ENCODE results near the gene SMARCB1.
A peak's percentile ranks its signal among the peaks of the same experiment; 100 is the strongest.

GRCh38 chr22:23786752-23787599 is at the start of gene SMARCB1:
- TF ChIP-seq CTCF (conservative IDR thresholded peaks at IDR 0.05; ENCODE audit: low read depth in 2 of 2) (no peak), POLR2AphosphoS5 (IDR thresholded peaks at IDR 0.05; ENCODE audit: low read depth) (peak; percentile 71), REST (IDR thresholded peaks at IDR 0.05; ENCODE audit: unreplicated experiment) (no peak), ZNF114 (CRISPR knock-in tag; IDR thresholded peaks at IDR 0.05) (peak; percentile 72; the same call in 1 of the 2 replicates), EZH2 (IDR thresholded peaks at IDR 0.05; ENCODE audit: low read depth, unreplicated experiment) (no peak), EZH2phosphoT487 (IDR thresholded peaks at IDR 0.05; ENCODE audit: unreplicated experiment) (no peak)

Measured in GM23338 (cell line).